ENCODE data around the gene CNTN4. TPM values are rescaled to one million over a fixed set of nuclear protein-coding genes. Genes with fewer than 3 reads are reported as not detected.

The CNTN4 gene
- total RNA-seq, 1 experiment from 2014 or later: 1.6 TPM

DNA sequence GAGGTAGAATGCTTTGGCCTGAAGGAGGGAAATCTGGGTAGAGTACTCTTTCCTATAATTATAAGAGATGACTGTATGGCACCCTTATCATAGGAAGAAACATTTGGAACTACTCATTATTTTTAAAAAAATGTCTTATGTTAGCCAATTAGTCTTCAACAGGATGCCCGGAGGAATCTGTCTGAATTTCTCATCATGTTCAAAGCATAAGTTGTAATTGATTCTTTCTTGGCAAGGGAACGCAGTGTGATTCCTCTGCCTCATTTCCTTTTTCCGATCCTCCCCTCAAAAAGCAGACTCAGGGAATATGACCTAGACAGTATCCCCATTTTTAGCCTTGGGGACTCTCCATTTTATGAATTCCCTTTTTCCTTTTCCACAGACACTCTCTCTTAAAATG lies 846.5 kb downstream of the CNTN4 start:
- Histone ChIP-seq H2AFZ (ENCODE audit: low read length) (no peak overlapping the region), H4K91ac (ENCODE audit: insufficient read length, low read depth, low read length) (no peak overlapping the region)
- no CpG with 5 or more reads among the region's 3 CpGs for WGBS (ENCODE audit: extremely low coverage, insufficient read length, low lambda C conversion rate)

More for the DNA sequence above, 846.5 kb downstream of the CNTN4 start:
- no peak overlapping the region for H3K14ac ChIP-seq (ENCODE audit: insufficient read depth, low read length)
- H3K4me2 ChIP-seq (ENCODE audit: insufficient read depth, insufficient read length, low read length): no peak overlapping the region
- no peak overlapping the region for H3K56ac ChIP-seq (ENCODE audit: insufficient read length, low read depth, low read length)
- H3K27me3 ChIP-seq (ENCODE audit: insufficient read depth, low read length): no peaks in the 10 kb centered on the region
- H3K23me2 ChIP-seq (ENCODE audit: insufficient read length, low read depth, low read length, poor library complexity, severe bottlenecking): no peaks in the 10 kb centered on the region
- H3K79me2 ChIP-seq (ENCODE audit: insufficient read depth, low read length): no peaks in the 10 kb centered on the region
- DNase-seq: no peak
- H2BK12ac ChIP-seq (ENCODE audit: insufficient read length, low read depth, low read length): no peak overlapping the region
- Mint-ChIP-seq H3K27ac (no peak overlapping the region), H3K4me1 (no peaks in the 10 kb centered on the region), H3K36me3 (ENCODE audit: insufficient read depth in 1 of 3, low read depth in 3 of 3) (no peaks in the 10 kb centered on the region), H3K9me3 (no peaks in the 10 kb centered on the region), H3K4me3 (no peak overlapping the region), H3K27me3 (ENCODE audit: low read depth) (peaks cover 2% of the 10 kb centered on the region; the same call in 1 of the 2 replicates)
- H3K23ac ChIP-seq (ENCODE audit: insufficient read length, low read depth, low read length): no peak overlapping the region
- no peak overlapping the region for H3K18ac ChIP-seq (ENCODE audit: insufficient read length, low read depth, low read length)
- H2BK120ac ChIP-seq (ENCODE audit: low read depth, low read length, poor library complexity, severe bottlenecking): no peak overlapping the region
- H3T11ph ChIP-seq (ENCODE audit: low read length): no peak overlapping the region
- H2BK15ac ChIP-seq (ENCODE audit: low read depth, low read length): no peak overlapping the region
- no peak overlapping the region for H2BK5ac ChIP-seq (ENCODE audit: insufficient read length, low read length)
- H4K20me1 ChIP-seq (ENCODE audit: control insufficient read depth, insufficient read depth, insufficient read length): no peaks in the 10 kb centered on the region
- no peaks in the 10 kb centered on the region for H3K79me1 ChIP-seq (ENCODE audit: insufficient read depth, low read depth, low read length, poor library complexity, severe bottlenecking)
- no peak overlapping the region for H4K5ac ChIP-seq (ENCODE audit: insufficient read length, low read depth, low read length)
- H3K27ac ChIP-seq (ENCODE audit: insufficient read length, low read depth, low read length): no peak overlapping the region
- no peaks in the 10 kb centered on the region for H3K4me1 ChIP-seq (ENCODE audit: insufficient read depth, low read length)
- no peaks in the 10 kb centered on the region for H3K9me3 ChIP-seq (ENCODE audit: control insufficient read depth, low read depth, low read length)
- no peak overlapping the region for H3K4ac ChIP-seq (ENCODE audit: low read depth, low read length)
- no peak overlapping the region for H2BK20ac ChIP-seq (ENCODE audit: low read depth, low read length, poor library complexity, severe bottlenecking)
- H4K8ac ChIP-seq (replicated peaks; ENCODE audit: insufficient read length, low read depth, low read length): no peak overlapping the region
- no peak overlapping the region for H2AK5ac ChIP-seq (ENCODE audit: insufficient read length, low read length)
- H3K9ac ChIP-seq (ENCODE audit: extremely low read depth, insufficient read length, low read length): no peak overlapping the region
- TF ChIP-seq, protein P1, sequence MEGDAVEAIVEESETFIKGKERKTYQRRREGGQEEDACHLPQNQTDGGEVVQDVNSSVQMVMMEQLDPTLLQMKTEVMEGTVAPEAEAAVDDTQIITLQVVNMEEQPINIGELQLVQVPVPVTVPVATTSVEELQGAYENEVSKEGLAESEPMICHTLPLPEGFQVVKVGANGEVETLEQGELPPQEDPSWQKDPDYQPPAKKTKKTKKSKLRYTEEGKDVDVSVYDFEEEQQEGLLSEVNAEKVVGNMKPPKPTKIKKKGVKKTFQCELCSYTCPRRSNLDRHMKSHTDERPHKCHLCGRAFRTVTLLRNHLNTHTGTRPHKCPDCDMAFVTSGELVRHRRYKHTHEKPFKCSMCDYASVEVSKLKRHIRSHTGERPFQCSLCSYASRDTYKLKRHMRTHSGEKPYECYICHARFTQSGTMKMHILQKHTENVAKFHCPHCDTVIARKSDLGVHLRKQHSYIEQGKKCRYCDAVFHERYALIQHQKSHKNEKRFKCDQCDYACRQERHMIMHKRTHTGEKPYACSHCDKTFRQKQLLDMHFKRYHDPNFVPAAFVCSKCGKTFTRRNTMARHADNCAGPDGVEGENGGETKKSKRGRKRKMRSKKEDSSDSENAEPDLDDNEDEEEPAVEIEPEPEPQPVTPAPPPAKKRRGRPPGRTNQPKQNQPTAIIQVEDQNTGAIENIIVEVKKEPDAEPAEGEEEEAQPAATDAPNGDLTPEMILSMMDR (conservative IDR thresholded peaks at IDR 0.05): no peak

All from H9 (cell line).